HG03571 (cell line): ENCODE data around the gene ZEB2.

Experiments used
- ATAC-seq: cut with Tn5 transposase; IDR thresholded peaks from one replicate; pipeline ENCODE4 v1.9.1; 2021; ENCODE audit not compliant: unreplicated experiment

Gene ZEB2

DNA sequence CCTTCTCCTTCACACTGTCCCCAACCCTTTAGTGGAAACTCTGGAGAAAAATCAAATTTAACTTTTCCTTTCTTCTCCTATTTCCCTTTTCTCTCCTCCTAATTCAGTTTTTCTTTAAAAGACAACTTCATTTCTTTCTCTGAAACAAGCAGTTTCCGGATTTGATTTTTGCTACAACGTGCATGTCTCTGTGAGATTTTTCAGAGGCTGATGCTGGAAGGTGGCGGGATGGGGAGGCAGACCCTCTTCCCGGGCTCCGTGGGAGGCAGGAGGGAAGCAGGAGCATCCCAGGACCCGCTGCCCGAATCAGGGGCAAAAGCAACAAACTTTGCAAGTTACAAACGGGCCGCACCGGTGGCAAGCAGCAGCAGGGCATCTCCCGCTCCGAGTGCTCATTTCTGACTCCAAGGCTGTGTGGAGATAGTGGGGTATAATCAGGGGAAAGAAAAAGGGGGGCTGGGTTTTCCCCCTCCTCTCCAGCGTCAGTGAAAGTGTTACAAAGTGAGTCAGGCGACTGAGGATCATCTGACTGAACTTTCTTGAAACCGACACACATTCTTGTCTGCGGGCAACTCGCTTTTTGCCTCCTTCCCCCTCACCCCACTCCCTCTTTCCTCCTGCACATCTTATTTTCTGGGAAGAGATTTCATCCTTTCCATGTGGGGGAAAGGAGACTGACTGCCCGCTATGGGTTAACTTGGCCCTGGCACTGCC is 6.4 kb downstream of the ZEB2 start:
- no peak for ATAC-seq

DNA sequence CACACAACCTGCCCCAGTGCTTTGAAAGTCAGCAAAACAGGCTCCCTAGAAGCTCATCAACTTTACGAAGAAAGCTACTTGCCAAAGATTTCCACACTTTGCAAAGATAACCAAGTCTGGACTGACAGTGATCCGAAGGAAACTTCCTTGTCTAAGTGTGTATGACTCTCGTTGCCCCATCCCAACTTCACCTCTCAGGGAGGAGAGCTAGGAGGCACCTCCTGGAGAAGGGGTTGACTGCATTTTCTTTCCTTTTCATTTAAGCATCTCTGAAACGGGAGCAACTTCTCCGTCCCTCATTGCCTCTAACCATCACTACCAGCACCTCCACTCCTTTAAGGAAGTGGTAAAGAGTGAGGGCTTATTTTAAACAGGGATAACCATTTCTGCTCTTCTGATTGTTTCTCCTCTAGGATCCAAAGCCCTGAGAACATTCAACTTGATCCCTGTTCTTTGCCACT is 7.0 kb downstream of the ZEB2 start:
- no peak for ATAC-seq

DNA sequence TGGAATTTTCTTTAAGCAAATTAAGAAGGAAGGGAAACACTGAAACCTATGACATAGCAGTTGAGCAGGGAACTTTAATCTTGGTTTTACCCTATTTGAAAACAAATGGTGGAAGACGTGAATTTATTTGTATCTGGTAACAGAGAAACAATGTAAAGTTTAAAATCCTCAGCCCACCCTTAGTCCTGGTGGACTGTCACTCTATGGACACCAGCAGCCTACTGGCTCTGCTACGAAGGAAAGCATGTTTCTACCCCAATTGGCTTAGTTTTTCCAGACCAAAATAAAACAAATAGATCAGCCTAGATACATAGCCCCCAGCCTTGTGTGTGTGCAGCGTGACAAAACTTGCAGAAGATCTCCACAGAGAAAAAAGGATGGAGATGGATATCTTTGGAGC is 7.4 kb downstream of the ZEB2 start:
- ATAC-seq = no peak

GRCh38 chr2:144511937-144512336 is 8.0 kb downstream of the ZEB2 start:
- no peak for ATAC-seq

GRCh38 chr2:144511226-144511810 is 8.6 kb downstream of the ZEB2 start:
- no peak for ATAC-seq

GRCh38 chr2:144510294-144510991 is 9.5 kb downstream of the ZEB2 start:
- peak; percentile 60 for ATAC-seq

- no peak for ATAC-seq
Measured at GRCh38 chr2:144509879-144510221, 10.1 kb downstream of the ZEB2 start.

DNA sequence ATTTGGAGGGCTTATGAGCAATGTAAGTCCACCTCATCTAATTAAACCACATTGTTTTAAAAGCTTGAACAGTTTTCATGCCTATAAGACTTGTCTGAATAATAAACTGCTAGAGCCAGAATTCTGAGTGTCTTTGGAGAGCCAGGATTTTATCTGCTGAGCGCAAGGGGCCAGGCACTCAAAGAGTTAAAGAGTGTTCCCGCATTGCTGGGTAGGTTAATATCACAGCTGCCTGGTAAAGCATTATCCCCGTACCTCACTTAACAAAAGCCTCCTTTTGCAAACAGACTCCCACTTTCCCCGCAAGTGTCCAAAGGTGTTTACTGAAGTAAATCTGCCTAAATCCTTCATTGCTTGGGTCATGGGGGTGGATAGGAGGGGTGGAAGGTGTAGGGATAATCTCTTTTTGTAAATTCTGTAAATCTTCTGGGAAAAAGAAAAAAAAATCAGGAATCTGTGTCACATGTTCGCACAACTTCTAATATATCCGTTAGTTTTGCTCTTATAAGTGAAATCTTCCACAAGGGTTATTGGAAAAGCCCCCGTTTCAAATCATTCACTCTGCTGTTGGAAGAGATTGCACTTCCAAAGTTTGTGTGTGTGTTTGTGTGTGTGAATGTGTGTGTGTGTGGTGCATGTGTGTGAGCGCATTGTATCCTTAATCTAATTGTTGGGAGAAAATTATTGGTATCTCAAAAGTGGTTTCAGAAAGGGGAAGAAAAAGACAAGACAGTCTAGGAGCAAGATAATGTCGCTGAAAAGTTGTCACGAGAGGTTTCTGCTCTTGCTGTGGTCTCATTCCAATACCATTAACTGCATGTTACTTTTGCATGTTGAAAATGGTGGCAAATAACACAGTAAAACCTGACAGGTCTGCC is 10.7 kb downstream of the ZEB2 start:
- no peak for ATAC-seq

- ATAC-seq = no peak
Measured at GRCh38 chr2:144508172-144508851, 11.6 kb downstream of the ZEB2 start.

GRCh38 chr2:144507441-144508171 is 12.3 kb downstream of the ZEB2 start:
- ATAC-seq = no peak

DNA sequence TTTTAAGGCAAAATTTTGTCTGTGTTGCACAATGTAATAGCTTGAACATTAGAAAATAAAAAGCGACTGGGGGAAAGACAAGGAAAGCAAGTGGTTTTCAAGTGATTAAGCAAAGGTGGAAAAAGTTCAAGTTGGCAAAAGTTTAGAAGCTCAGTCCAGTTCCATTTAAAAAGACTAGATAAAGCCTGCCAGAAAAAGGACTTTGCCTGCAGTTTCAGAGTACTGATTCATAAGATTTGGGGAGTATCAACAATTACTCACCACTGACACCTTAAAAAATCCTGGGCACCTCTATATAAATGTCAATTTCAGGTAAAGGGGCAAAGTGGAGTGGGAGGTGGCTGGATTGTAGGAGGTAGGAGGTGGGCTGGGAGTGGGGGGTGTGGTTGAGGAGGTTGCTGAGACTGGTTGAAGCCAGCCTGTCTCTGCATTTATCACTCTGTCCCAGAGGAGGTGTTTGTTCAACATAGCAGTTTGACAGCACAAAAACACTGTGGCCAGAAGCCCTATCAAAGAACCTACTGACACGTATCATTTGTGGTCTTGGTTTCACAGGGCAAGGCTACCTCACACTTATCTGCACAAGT is 14.6 kb downstream of the ZEB2 start:
- no peak for ATAC-seq

DNA sequence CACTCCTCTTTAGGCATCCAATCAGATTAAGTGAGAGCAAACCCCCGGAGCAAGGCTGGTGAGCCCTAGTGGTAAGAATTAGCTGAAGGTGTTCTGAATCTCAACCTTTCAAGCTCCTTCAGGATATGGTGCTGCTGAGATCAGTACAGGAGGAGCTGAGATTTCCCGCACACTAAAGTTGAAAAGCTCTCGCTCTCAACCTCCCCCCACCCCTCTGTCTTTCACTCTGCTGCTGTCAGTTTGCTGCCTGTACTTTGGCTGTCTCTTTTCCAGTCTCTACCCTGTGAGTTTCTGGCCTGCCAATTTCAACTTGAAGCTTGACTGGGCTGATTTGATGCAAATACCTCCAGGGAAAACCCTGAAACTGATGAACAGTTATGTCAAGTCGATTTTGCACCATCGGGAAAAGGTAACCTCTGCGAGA is 15.7 kb downstream of the ZEB2 start:
- ATAC-seq = no peak

- ATAC-seq = no peak
Measured at GRCh38 chr2:144503242-144503641, 16.7 kb downstream of the ZEB2 start.

- no peak for ATAC-seq
Measured at GRCh38 chr2:144502369-144502768, 17.6 kb downstream of the ZEB2 start.

DNA sequence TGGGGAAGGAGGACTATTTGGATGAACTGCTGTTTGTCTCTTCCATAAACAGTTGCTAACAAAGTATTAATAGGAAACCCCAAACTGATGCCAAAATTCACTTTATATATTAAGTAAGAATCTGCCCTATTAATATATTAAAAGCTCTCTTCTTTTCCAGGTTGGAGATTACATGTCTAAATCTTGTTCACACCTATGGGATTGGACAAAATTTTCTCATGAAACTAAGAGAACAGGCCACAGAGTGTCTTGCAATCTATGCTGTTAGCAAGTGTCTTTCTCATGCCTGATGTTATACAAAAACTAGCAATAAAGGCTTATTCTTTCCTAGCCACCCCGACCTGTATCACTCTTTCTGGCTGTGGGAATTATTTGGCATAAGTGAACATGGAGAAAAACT is 18.3 kb downstream of the ZEB2 start:
- no peak for ATAC-seq

GRCh38 chr2:144501118-144501517 is 18.8 kb downstream of the ZEB2 start:
- ATAC-seq = no peak

DNA sequence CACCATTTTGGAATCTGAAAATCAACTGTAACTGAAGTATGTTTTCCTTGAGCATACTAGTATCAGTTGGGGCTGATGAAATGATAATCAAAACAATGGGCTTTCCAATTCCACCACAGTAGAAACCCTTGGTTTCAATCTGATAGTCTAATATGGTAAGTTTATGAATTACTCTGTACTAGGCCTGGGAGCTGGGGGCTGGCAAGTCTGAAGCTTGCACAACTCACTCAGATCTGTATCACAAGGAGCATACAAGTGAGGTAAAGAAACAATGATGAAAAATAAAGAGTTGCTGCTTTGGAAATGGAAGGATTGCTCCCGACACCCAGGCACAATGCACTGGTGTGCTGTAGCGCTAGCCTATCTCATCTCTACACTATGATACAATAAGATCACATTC is 19.4 kb downstream of the ZEB2 start:
- ATAC-seq = no peak

- no peak for ATAC-seq
Measured at GRCh38 chr2:144498277-144498676, 21.6 kb downstream of the ZEB2 start.

GRCh38 chr2:144496977-144497598 is 22.8 kb downstream of the ZEB2 start:
- ATAC-seq = no peak
